ENCODE results near the gene MROH9. TPM values are rescaled to one million over a fixed set of nuclear protein-coding genes. Genes with fewer than 3 reads are reported as not detected.

Gene MROH9
- total RNA-seq, 1 donor, result under 0.01 TPM

GRCh38 chr1:170929412-170929834 is 5.9 kb upstream of the MROH9 start:
- Histone ChIP-seq H4K20me1 (ENCODE audit: insufficient read depth, low read length) (no peaks in the 10 kb centered on the region), H3K27ac (ENCODE audit: low read depth, low read length) (peak overlapping the region; percentile 89)
- TF ChIP-seq, protein P1, sequence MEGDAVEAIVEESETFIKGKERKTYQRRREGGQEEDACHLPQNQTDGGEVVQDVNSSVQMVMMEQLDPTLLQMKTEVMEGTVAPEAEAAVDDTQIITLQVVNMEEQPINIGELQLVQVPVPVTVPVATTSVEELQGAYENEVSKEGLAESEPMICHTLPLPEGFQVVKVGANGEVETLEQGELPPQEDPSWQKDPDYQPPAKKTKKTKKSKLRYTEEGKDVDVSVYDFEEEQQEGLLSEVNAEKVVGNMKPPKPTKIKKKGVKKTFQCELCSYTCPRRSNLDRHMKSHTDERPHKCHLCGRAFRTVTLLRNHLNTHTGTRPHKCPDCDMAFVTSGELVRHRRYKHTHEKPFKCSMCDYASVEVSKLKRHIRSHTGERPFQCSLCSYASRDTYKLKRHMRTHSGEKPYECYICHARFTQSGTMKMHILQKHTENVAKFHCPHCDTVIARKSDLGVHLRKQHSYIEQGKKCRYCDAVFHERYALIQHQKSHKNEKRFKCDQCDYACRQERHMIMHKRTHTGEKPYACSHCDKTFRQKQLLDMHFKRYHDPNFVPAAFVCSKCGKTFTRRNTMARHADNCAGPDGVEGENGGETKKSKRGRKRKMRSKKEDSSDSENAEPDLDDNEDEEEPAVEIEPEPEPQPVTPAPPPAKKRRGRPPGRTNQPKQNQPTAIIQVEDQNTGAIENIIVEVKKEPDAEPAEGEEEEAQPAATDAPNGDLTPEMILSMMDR (IDR thresholded peaks at IDR 0.05; ENCODE audit: extremely low read depth, low read depth, low read length), result no peak

GRCh38 chr1:170929835-170930554 is 5.3 kb upstream of the MROH9 start:
- Histone ChIP-seq H3K79me2 (ENCODE audit: insufficient read depth, low read length) (no peaks in the 10 kb centered on the region), H3K9me3 (ENCODE audit: low read depth, low read length) (no peaks in the 10 kb centered on the region), H3K4me1 (ENCODE audit: insufficient read depth, low read length) (peaks cover 27% of the 10 kb centered on the region), H3K27me3 (ENCODE audit: insufficient read depth, low read length) (no peaks in the 10 kb centered on the region), H4K20me1 (ENCODE audit: insufficient read depth, low read length) (no peaks in the 10 kb centered on the region), H3K4me3 (ENCODE audit: insufficient read depth, low read length) (peak overlapping the region; percentile 55), H2AFZ (ENCODE audit: low read length) (peak overlapping the region; percentile 90), H3K4me2 (ENCODE audit: insufficient read depth, low read length) (peak overlapping the region; percentile 78), H3K36me3 (ENCODE audit: insufficient read depth, low read length) (no peaks in the 10 kb centered on the region), H3K27ac (ENCODE audit: low read depth, low read length) (peak overlapping the region; percentile 89)
- DNase-seq (ENCODE audit: insufficient read length, low spot score, missing footprints), result peak; percentile 83
- TF ChIP-seq, protein P1 (IDR thresholded peaks at IDR 0.05; ENCODE audit: extremely low read depth, low read depth, low read length), result peak; percentile 85

More at GRCh38 chr1:170929412-170929834, 5.9 kb upstream of the MROH9 start:
- Histone ChIP-seq H3K4me3 (ENCODE audit: insufficient read depth, low read length) (peak overlapping the region; percentile 55), H3K27me3 (ENCODE audit: insufficient read depth, low read length) (no peaks in the 10 kb centered on the region), H3K36me3 (ENCODE audit: insufficient read depth, low read length) (no peaks in the 10 kb centered on the region), H3K4me2 (ENCODE audit: insufficient read depth, low read length) (peak overlapping the region; percentile 78), H3K9me3 (ENCODE audit: low read depth, low read length) (no peaks in the 10 kb centered on the region), H3K4me1 (ENCODE audit: insufficient read depth, low read length) (peaks cover 27% of the 10 kb centered on the region), H3K79me2 (ENCODE audit: insufficient read depth, low read length) (no peaks in the 10 kb centered on the region), H2AFZ (ENCODE audit: low read length) (peak overlapping the region; percentile 90)
- no peak for DNase-seq (ENCODE audit: insufficient read length, low spot score, missing footprints)

- Histone ChIP-seq H3K4me2 (ENCODE audit: insufficient read depth, low read length) (no peak overlapping the region), H3K27me3 (ENCODE audit: insufficient read depth, low read length) (no peaks in the 10 kb centered on the region), H3K36me3 (ENCODE audit: insufficient read depth, low read length) (no peaks in the 10 kb centered on the region), H4K20me1 (ENCODE audit: insufficient read depth, low read length) (no peaks in the 10 kb centered on the region), H3K27ac (ENCODE audit: low read depth, low read length) (no peak overlapping the region), H2AFZ (ENCODE audit: low read length) (no peak overlapping the region), H3K9me3 (ENCODE audit: low read depth, low read length) (no peaks in the 10 kb centered on the region), H3K79me2 (ENCODE audit: insufficient read depth, low read length) (no peaks in the 10 kb centered on the region), H3K4me1 (ENCODE audit: insufficient read depth, low read length) (peaks cover 27% of the 10 kb centered on the region), H3K4me3 (ENCODE audit: insufficient read depth, low read length) (no peak overlapping the region)
- DNase-seq (ENCODE audit: insufficient read length, low spot score, missing footprints), result no peak
- TF ChIP-seq, protein P1 (IDR thresholded peaks at IDR 0.05; ENCODE audit: extremely low read depth, low read depth, low read length), result no peak
These were observed 3.7 kb upstream of the MROH9 start for GRCh38 chr1:170931650-170932049.

- Histone ChIP-seq H3K4me1 (ENCODE audit: insufficient read depth, low read length) (peaks cover 27% of the 10 kb centered on the region), H3K9me3 (ENCODE audit: low read depth, low read length) (no peaks in the 10 kb centered on the region), H3K27ac (ENCODE audit: low read depth, low read length) (no peak overlapping the region), H4K20me1 (ENCODE audit: insufficient read depth, low read length) (no peaks in the 10 kb centered on the region), H3K36me3 (ENCODE audit: insufficient read depth, low read length) (no peaks in the 10 kb centered on the region), H3K79me2 (ENCODE audit: insufficient read depth, low read length) (no peaks in the 10 kb centered on the region), H2AFZ (ENCODE audit: low read length) (no peak overlapping the region), H3K4me3 (ENCODE audit: insufficient read depth, low read length) (no peak overlapping the region), H3K27me3 (ENCODE audit: insufficient read depth, low read length) (no peaks in the 10 kb centered on the region), H3K4me2 (ENCODE audit: insufficient read depth, low read length) (no peak overlapping the region)
- no peak for DNase-seq (ENCODE audit: insufficient read length, low spot score, missing footprints)
- TF ChIP-seq, protein P1 (IDR thresholded peaks at IDR 0.05; ENCODE audit: extremely low read depth, low read depth, low read length), result no peak
These were observed 3.1 kb upstream of the MROH9 start for GRCh38 chr1:170932236-170932635.
